AG04450 (cell line): ENCODE results near the gene TGM2. TPM values are rescaled to one million over a fixed set of nuclear protein-coding genes. Genes with fewer than 3 reads are reported as not detected.
A peak's percentile ranks its signal among the peaks of the same experiment; 100 is the strongest.

Experiments
- CTCF ChIA-PET: fragments of 300-600, 350-600 bp; formaldehyde crosslinking; extraction: SDS; loops from one replicate; lab custom pipeline; 2022; ENCODE audit warnings: antibody characterized with exemption, inconsistent platforms; lab: Charles Lee
- POLR2A ChIA-PET: fragments of 350-600 bp; formaldehyde crosslinking; extraction: SDS; loops from one replicate; lab custom pipeline; 2021; ENCODE audit warnings: antibody characterized with exemption, inconsistent platforms; lab: Yijun Ruan, JAX
- DNase-seq: peaks from one replicate; pipeline ENCODE4 v3.0.0-alpha.2; 2011; ENCODE audit warnings: low read depth, low spot score
- H3K27ac ChIP-seq: one replicate; pipeline ENCODE4 v1.5.1; 2012; ENCODE audit warnings: low read depth, low read length, control low read depth
- H3K27me3 ChIP-seq: one replicate; pipeline ENCODE4 v1.6.0; 2012; ENCODE audit warnings: low read length; ENCODE audit not compliant: control insufficient read depth, insufficient read depth
- H3K4me3 ChIP-seq: 2 replicates; pipeline ENCODE4 v1.5.1; 2011; ENCODE audit warnings: mild to moderate bottlenecking, low read depth, low read length, control low read depth
- H3K9me3 ChIP-seq: 2 replicates; pipeline ENCODE4 v1.5.1; 2012; ENCODE audit warnings: low read length; ENCODE audit not compliant: control insufficient read depth, insufficient read depth
- CTCF ChIP-seq: IDR thresholded peaks from 2 replicates; pipeline ENCODE4 v1.5.1; 2011; ENCODE audit warnings: low read depth, low read length, control low read depth, inconsistent platforms
- polyA plus RNA-seq: library from polyadenylated mRNA; depleted of rRNA; stranded (reverse); fragments of >200 nt; gene quantifications from 2 replicates; pipeline ENCODE4 v1.2.3, GENCODE V29; 2011

The TGM2 gene
- polyA plus RNA-seq, 1 experiment = 326 TPM

GRCh38 chr20:38164624-38165088, 414 bp downstream of the TGM2 start:
- Histone ChIP-seq H3K27ac (peak overlapping the region; percentile 21), H3K27me3 (no peaks in the 10 kb centered on the region), H3K9me3 (no peaks in the 10 kb centered on the region), H3K4me3 (peak overlapping the region; percentile 70)
- ChIA-PET POLR2A (interaction anchor here (0.9 to 1.3 kb wide), 2 partner anchors 20 to 91 kb away, joined by 3 read pairs; no protein-coding TSS in a partner anchor), CTCF (interaction anchor here (0.5 to 2.3 kb wide), 11 partner anchors 19 to 112 kb away, joined by 3 to 12 read pairs (median 4); no protein-coding TSS in a partner anchor)
- no peak for TF ChIP-seq CTCF
- no peak for DNase-seq

GRCh38 chr20:38164069-38164468, 1.0 kb downstream of the TGM2 start:
- CTCF ChIA-PET = interaction anchor here (1.1 to 2.3 kb wide), 8 partner anchors 24 to 106 kb away, joined by 3 to 12 read pairs (median 6); no protein-coding TSS in a partner anchor
- Histone ChIP-seq H3K27me3 (no peaks in the 10 kb centered on the region), H3K4me3 (peak overlapping the region; percentile 70), H3K27ac (no peak overlapping the region), H3K9me3 (no peaks in the 10 kb centered on the region)
- POLR2A ChIA-PET = interaction anchor here (0.9 to 1.3 kb wide), 2 partner anchors 19 to 91 kb away, joined by 3 read pairs; no protein-coding TSS in a partner anchor
- DNase-seq = no peak
- TF ChIP-seq CTCF = no peak

- H3K4me3 ChIP-seq = peak overlapping the region; percentile 70
- POLR2A ChIA-PET = no interaction called here
- H3K27me3 ChIP-seq = no peaks in the 10 kb centered on the region
- H3K9me3 ChIP-seq = no peaks in the 10 kb centered on the region
- no peak for TF ChIP-seq CTCF
- DNase-seq = no peak
- CTCF ChIA-PET = interaction anchor here (0.9 to 2.3 kb wide), 6 partner anchors 54 to 105 kb away, joined by 4 to 12 read pairs (median 8); no protein-coding TSS in a partner anchor
- H3K27ac ChIP-seq = no peak overlapping the region
These were observed 1.9 kb downstream of the TGM2 start for GRCh38 chr20:38162878-38163875.

GRCh38 chr20:38162149-38162548, 2.9 kb downstream of the TGM2 start:
- Histone ChIP-seq H3K27ac (no peak overlapping the region), H3K9me3 (no peaks in the 10 kb centered on the region), H3K4me3 (no peak overlapping the region), H3K27me3 (no peaks in the 10 kb centered on the region)
- TF ChIP-seq CTCF = no peak
- no peak for DNase-seq
- POLR2A ChIA-PET = no interaction called here
- CTCF ChIA-PET = interaction anchor here (1.1 to 1.2 kb wide), 2 partner anchors 59 to 105 kb away, joined by 5 read pairs; no protein-coding TSS in a partner anchor

- POLR2A ChIA-PET = no interaction called here
- H3K4me3 ChIP-seq = no peak overlapping the region
- H3K27me3 ChIP-seq = no peaks in the 10 kb centered on the region
- CTCF ChIA-PET = interaction anchor here (1.1 to 1.3 kb wide), 3 partner anchors 60 to 104 kb away, joined by 3 to 5 read pairs (median 5); no protein-coding TSS in a partner anchor
- no peak overlapping the region for H3K27ac ChIP-seq
- TF ChIP-seq CTCF = no peak
- H3K9me3 ChIP-seq = no peaks in the 10 kb centered on the region
- no peak for DNase-seq
These were observed 3.7 kb downstream of the TGM2 start for GRCh38 chr20:38161412-38161774.
